Measurements from ENCODE around the gene CSNK1G3.
"Not testable (repeated sequence)": the region's sequence is repeated elsewhere in the genome, so short reads cannot be mapped to it uniquely, and the experiment has no call there.

GRCh38 chr5:123495211-123495610 lies 16.8 kb upstream of the CSNK1G3 start:
- not testable (repeated sequence) for TF ChIP-seq CTCF (IDR thresholded peaks at IDR 0.05); POLR2AphosphoS5 (IDR thresholded peaks at IDR 0.05); POLR2A (IDR thresholded peaks at IDR 0.05; ENCODE audit: low read depth)

Measured in esophagus muscularis mucosa (tissue), 3 donors.